GM12878 (cell line): Measurements from ENCODE around the gene IL31. TPM values are rescaled to one million over a fixed set of nuclear protein-coding genes. Genes with fewer than 3 reads are reported as not detected.
A peak's percentile ranks its signal among the peaks of the same experiment; 100 is the strongest.

Source experiments
- ATAC-seq: fragments of 200-7000 bp; cut with Tn5 transposase; 3 replicates; pipeline ENCODE4 v1.9.1; 2020; ENCODE audit warnings: mild to moderate bottlenecking, moderate library complexity
- BruUV-seq: library from RNA; stranded (reverse); fragments of 400-500 nt; replicated peaks from 2 replicates; lab custom pipeline; 2021; lab: Mats Ljungman, UMichigan
- CTCF ChIA-PET: fragments of 300-600 bp; sonication (Branson Sonifier 250); formaldehyde crosslinking; extraction: SDS; loops from one replicate; lab custom pipeline; 2021; ENCODE audit warnings: inconsistent platforms; lab: Yijun Ruan, JAX
- POLR2A ChIA-PET: fragments of 350-600 bp; formaldehyde crosslinking; extraction: SDS; loops from one replicate; lab custom pipeline; 2021; ENCODE audit warnings: inconsistent platforms; lab: Charles Lee
- RAD21 ChIA-PET: fragments of 300-600 bp; sonication (Branson Sonifier 250); formaldehyde crosslinking; loops from one replicate; lab custom pipeline; 2023; ENCODE audit warnings: antibody characterized with exemption; ENCODE audit not compliant: unreplicated experiment; lab: Charles Lee
- SMC1A ChIA-PET: fragments of 300-600 bp; sonication (Branson Sonifier 250); formaldehyde crosslinking; loops from one replicate; lab custom pipeline; 2023; ENCODE audit not compliant: unreplicated experiment, uncharacterized antibody; lab: Charles Lee
- DNase-seq: peaks from one replicate; pipeline ENCODE4 v3.0.0-alpha.2; 2011; ENCODE audit warnings: low read depth, low spot score
- FAIRE-seq: peaks from 3 replicates; lab custom pipeline; 2011; peaks lifted over from hg19 to GRCh38; lab: Jason Lieb, UNC
- H2AFZ ChIP-seq: 2 replicates; pipeline ENCODE4 v1.6.0; 2011; ENCODE audit warnings: low read depth, low read length, control low read depth; ENCODE audit not compliant: control insufficient read depth
- H3K27ac ChIP-seq: 2 replicates; pipeline ENCODE4 v1.5.1; 2011; ENCODE audit warnings: control low read depth; ENCODE audit not compliant: control insufficient read depth, insufficient read depth
- H3K27me3 ChIP-seq, 2 experiments: replicated peaks in 1 of 2; 2 replicates each; pipeline versions ENCODE4 v1.6.0 to v1.6.1; 2011; ENCODE audit warnings: low read length in 1 of 2; ENCODE audit not compliant: control insufficient read depth in 2 of 2, insufficient read depth in 2 of 2
- H3K36me3 ChIP-seq, 2 experiments: 2 replicates each; pipeline ENCODE4 v1.5.1; 2011; ENCODE audit warnings: low read length in 1 of 2; ENCODE audit not compliant: control insufficient read depth in 2 of 2, insufficient read depth in 2 of 2
- H3K4me1 ChIP-seq: 2 replicates; pipeline ENCODE4 v1.6.1; 2011; ENCODE audit warnings: mild to moderate bottlenecking, low read length, moderate library complexity, mixed read lengths; ENCODE audit not compliant: control insufficient read depth, insufficient read depth
- H3K4me2 ChIP-seq: 2 replicates; pipeline ENCODE4 v1.6.0; 2011; ENCODE audit warnings: control low read depth; ENCODE audit not compliant: control insufficient read depth, insufficient read depth
- H3K4me3 ChIP-seq: fragments of 200-600 bp; sonication (generic); 2 replicates; pipeline ENCODE4 v1.5.1; 2016
- H3K79me2 ChIP-seq: 2 replicates; pipeline ENCODE4 v1.6.0; 2011; ENCODE audit warnings: low read length; ENCODE audit not compliant: control insufficient read depth, insufficient read depth
- H3K9ac ChIP-seq: 2 replicates; pipeline ENCODE4 v1.8.0; 2011; ENCODE audit warnings: low read length, control low read depth, mixed read lengths; ENCODE audit not compliant: control insufficient read depth, insufficient read depth
- H3K9me3 ChIP-seq: replicated peaks from 3 replicates; pipeline ENCODE4 v1.5.1; 2011; ENCODE audit warnings: mild to moderate bottlenecking, low read length; ENCODE audit not compliant: control insufficient read depth, insufficient read depth
- H4K20me1 ChIP-seq: 2 replicates; pipeline ENCODE4 v1.6.0; 2011; ENCODE audit not compliant: control insufficient read depth, insufficient read depth
- BACH1 ChIP-seq: fragments of 450-650 bp; IDR thresholded peaks from 2 replicates; pipeline ENCODE4 v1.6.1; 2017; ENCODE audit warnings: mild to moderate bottlenecking, borderline replicate concordance
- BHLHE40 ChIP-seq, 2 experiments: fragments of 450-650 bp in 1 of 2; IDR thresholded peaks; 2 replicates each; pipeline ENCODE4 v1.6.1; 2011 to 2017; ENCODE audit warnings: low read depth in 2 of 2, borderline replicate concordance in 1 of 2, improper control_type of control experiment in 1 of 2, low read length in 1 of 2, mild to moderate bottlenecking in 1 of 2
- EED ChIP-seq: sonication (generic); IDR thresholded peaks from 2 replicates; pipeline ENCODE4 v1.6.1; 2016; ENCODE audit warnings: antibody characterized with exemption, low read depth
- FOS ChIP-seq: IDR thresholded peaks from 3 replicates; pipeline ENCODE4 v1.6.1; 2011; ENCODE audit warnings: borderline replicate concordance; ENCODE audit not compliant: insufficient read length; ENCODE audit errors: extremely low read depth
- MYC ChIP-seq: IDR thresholded peaks from 2 replicates; pipeline ENCODE4 v1.6.1; 2011; ENCODE audit warnings: mild to moderate bottlenecking, low read length, moderate library complexity, inconsistent platforms; ENCODE audit not compliant: insufficient read depth, insufficient replicate concordance, insufficient read length, severe bottlenecking
- NFYA ChIP-seq: IDR thresholded peaks from 2 replicates; pipeline ENCODE4 v1.6.1; 2011; ENCODE audit warnings: low read depth, mild to moderate bottlenecking, low read length, improper control_type of control experiment, borderline replicate concordance
- RFX5 ChIP-seq: IDR thresholded peaks from 2 replicates; pipeline ENCODE4 v1.6.1; 2011; ENCODE audit warnings: low read depth, low read length, improper control_type of control experiment
- TCF12 ChIP-seq: IDR thresholded peaks from 2 replicates; pipeline ENCODE4 v1.6.1; 2011; ENCODE audit warnings: low read depth, mild to moderate bottlenecking, low read length
- YY1 ChIP-seq: IDR thresholded peaks from 2 replicates; pipeline ENCODE4 v1.6.1; 2011; ENCODE audit warnings: low read depth, mild to moderate bottlenecking, low read length
- WGBS: methylation state at CpG from one replicate; pipeline ENCODE4 v1.1.6; 2016; ENCODE audit warnings: low lambda C conversion rate; ENCODE audit not compliant: insufficient replicate concordance, insufficient coverage; ENCODE audit errors: missing lambda C conversion rate; 5-methylcytosine and 5-hydroxymethylcytosine counted together
- in situ Hi-C: fragments of 300-500 bp; cut with MboI; formaldehyde crosslinking; loops from 9 replicates; pipeline ENCODE4 v1.14.3; 2018; ENCODE audit warnings: mixed read lengths
- intact Hi-C: fragments of 100-400 bp; cut with micrococcal nuclease; formaldehyde crosslinking; loops from one replicate; pipeline ENCODE4 v1.14.2; 2022; ENCODE audit not compliant: unreplicated experiment
- polyA plus RNA-seq, 11 experiments: library from polyadenylated mRNA; depleted of rRNA in 4 of 11; unstranded in 6 of 11; stranded (reverse) in 5 of 11; fragments of >200 nt; fragmentation: Nextera tagmentation in 4 of 11; fragmentation: Illumina TruSeq in 1 of 11; extraction: Ambion mirVana in 4 of 11; extraction: Trizol in 1 of 11; gene quantifications; 1 replicate in 1 of 11; 2 replicates in 10 of 11; pipeline versions ENCODE4 v1.2.1 to v1.2.3, GENCODE V29; 2011 to 2016; ENCODE audit warnings: inconsistent platforms in 2 of 11, missing spikeins in 2 of 11, low read depth in 1 of 11
- total RNA-seq, 4 experiments: library from RNA; depleted of rRNA in 3 of 4; stranded (reverse); fragments of >200 nt in 3 of 4; fragmentation: Illumina TruSeq in 1 of 4; extraction: Trizol in 1 of 4; gene quantifications; 2 replicates each; pipeline versions ENCODE4 v1.2.1 to v1.2.3, GENCODE V29; 2013 to 2021
- TF ChIP-seq, protein P1 (sequence below): IDR thresholded peaks from 2 replicates; pipeline ENCODE4 v1.6.1; 2011; ENCODE audit warnings: borderline replicate concordance, low read depth, mild to moderate bottlenecking, moderate library complexity, mixed read lengths, low read length; ENCODE audit not compliant: insufficient read depth; ENCODE audit errors: extremely low read length
- TF ChIP-seq, protein P2 (sequence below): fragments of 150-350 bp; IDR thresholded peaks from 2 replicates; pipeline ENCODE4 v1.6.1; 2014; ENCODE audit warnings: mild to moderate bottlenecking, low read depth, low read length
- TF ChIP-seq, protein P3 (sequence below): IDR thresholded peaks from 2 replicates; pipeline ENCODE4 v1.6.1; 2011; ENCODE audit warnings: mild to moderate bottlenecking, low read depth, low read length, moderate library complexity; ENCODE audit not compliant: insufficient replicate concordance
- TF ChIP-seq, protein P4 (sequence below): fragments of 450-650 bp; IDR thresholded peaks from 2 replicates; pipeline ENCODE4 v1.6.1; 2017; ENCODE audit warnings: borderline replicate concordance
- TF ChIP-seq, protein P5 (sequence below): fragments of 450-650 bp; IDR thresholded peaks from 2 replicates; pipeline ENCODE4 v1.6.1; 2016; ENCODE audit warnings: mild to moderate bottlenecking

The IL31 gene
- total and polyA plus RNA-seq, 10 of the 15 experiments (the other 5 are each of a cell fraction or from before 2014, with no cell fraction given) = not detected

DNA sequence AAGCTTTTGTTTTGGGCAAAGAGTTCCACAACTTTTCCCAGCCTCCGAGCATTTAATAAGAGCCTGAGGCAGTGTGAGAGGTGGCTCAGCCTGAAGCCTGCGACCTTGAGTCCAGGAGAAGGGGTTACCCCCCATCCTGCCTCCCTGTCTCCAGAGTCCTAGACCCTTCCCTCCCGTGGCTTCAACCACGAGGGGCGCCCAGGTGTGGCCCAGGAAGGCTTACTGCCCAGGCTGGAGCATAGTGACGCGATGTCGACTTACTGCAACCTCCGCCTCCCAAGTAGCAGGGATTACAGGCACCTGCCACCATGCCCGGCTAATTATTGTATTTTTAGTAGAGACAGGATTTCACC, 9.5 kb upstream of the IL31 start (continued):
- TF ChIP-seq, protein P1, sequence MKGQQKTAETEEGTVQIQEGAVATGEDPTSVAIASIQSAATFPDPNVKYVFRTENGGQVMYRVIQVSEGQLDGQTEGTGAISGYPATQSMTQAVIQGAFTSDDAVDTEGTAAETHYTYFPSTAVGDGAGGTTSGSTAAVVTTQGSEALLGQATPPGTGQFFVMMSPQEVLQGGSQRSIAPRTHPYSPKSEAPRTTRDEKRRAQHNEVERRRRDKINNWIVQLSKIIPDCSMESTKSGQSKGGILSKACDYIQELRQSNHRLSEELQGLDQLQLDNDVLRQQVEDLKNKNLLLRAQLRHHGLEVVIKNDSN = no peak
- TF ChIP-seq BACH1 = no peak

DNA sequence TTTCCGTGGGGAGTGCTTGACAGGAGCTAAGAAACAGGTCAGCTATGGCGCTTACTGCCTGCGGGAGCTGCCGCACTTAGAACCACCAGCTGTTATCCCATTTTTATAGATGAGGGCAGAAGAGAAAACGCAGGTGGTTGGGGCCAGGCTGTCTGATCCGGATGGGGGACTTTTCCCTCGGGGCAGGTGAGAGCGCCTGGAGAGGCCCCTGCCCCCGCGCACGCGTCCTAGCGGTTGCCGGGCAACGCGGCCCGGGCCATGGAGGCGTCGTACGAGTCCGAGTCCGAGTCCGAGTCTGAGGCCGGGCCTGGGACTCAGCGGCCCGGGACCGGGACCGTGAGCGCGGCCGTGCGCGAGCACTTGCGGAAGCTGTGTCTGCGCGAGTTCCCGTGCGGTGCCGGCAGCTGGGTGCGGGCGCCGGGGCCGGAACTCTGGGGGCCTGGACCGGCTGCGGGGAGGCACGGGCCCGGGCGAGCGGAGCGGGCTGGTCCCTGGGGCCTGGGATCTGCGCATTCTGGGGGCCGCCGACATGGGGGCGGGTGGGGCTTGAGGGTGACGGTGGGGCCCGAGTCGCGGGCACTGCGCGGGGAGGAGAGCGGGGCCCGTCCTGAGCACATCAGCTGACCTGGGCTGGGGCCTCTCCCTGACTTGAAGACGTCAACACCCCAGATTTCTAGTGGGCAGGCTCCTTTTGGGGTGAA, 9.0 kb upstream of the IL31 start, which contains the start of gene LRRC43:
LRRC43 (plus strand) TSS at position 237 of the 701 bp plus-strand sequence; CDS start at position 259, 22 bp downstream.
- intact Hi-C loops (no loop called here), in situ Hi-C loops (no loop called here)
- peaks cover 7% of the 10 kb centered on the region for H3K4me1 ChIP-seq
- no peaks in the 10 kb centered on the region for H3K79me2 ChIP-seq
- DNase-seq (no peak), FAIRE-seq (no peak), ATAC-seq (peak; percentile 79)
- 9% methylated on average over 40 of the region's 63 CpGs for WGBS
- ChIA-PET POLR2A (interaction anchor here (0.7 kb wide), 1 partner anchor 113 kb away, joined by 9 read pairs; no protein-coding TSS in a partner anchor), SMC1A (interaction anchor here (0.7 to 1.3 kb wide), 2 partner anchors 35 to 50 kb away, joined by 3 read pairs; no protein-coding TSS in a partner anchor), RAD21 (interaction anchor here (0.9 kb wide), 1 partner anchor 115 kb away, joined by 3 read pairs; no protein-coding TSS in a partner anchor), CTCF (no interaction called here)
- no peak within 1 kb of the TSS for H2AFZ ChIP-seq
- no peaks in the 10 kb centered on the region for H3K9me3 ChIP-seq
- peak within 1 kb of the TSS; percentile 50; the same call in 1 of the 2 replicates for H3K4me3 ChIP-seq
- peak within 1 kb of the TSS; percentile 66 for H3K4me2 ChIP-seq
- no peaks in the 10 kb centered on the region; a peak in 1 of 4 replicates for H3K27me3 ChIP-seq
- no peak within 1 kb of the TSS for H3K9ac ChIP-seq
- H3K36me3 ChIP-seq = no peaks in the 10 kb centered on the region
- H4K20me1 ChIP-seq = no peaks in the 10 kb centered on the region
- no TSS peak for BruUV-seq
- H3K27ac ChIP-seq = no peak within 1 kb of the TSS
- TF ChIP-seq FOS (no peak), EED (peak; percentile 50; the same call in 1 of the 2 replicates), MYC (no peak), BHLHE40 (IDR thresholded peaks at IDR 0.05; ENCODE audit: borderline replicate concordance in 1 of 2, low read depth in 2 of 2, low read length in 1 of 2) (peak in 1 of 2 experiments; percentile 77; a peak in 2 of 4 replicates), RFX5 (no peak), YY1 (no peak), NFYA (no peak), TCF12 (0 out of 2 replicates have a peak, but pooled peaks have one; percentile 4)
- TF ChIP-seq, protein P2, sequence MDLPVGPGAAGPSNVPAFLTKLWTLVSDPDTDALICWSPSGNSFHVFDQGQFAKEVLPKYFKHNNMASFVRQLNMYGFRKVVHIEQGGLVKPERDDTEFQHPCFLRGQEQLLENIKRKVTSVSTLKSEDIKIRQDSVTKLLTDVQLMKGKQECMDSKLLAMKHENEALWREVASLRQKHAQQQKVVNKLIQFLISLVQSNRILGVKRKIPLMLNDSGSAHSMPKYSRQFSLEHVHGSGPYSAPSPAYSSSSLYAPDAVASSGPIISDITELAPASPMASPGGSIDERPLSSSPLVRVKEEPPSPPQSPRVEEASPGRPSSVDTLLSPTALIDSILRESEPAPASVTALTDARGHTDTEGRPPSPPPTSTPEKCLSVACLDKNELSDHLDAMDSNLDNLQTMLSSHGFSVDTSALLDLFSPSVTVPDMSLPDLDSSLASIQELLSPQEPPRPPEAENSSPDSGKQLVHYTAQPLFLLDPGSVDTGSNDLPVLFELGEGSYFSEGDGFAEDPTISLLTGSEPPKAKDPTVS = no peak
- TF ChIP-seq, protein P3, sequence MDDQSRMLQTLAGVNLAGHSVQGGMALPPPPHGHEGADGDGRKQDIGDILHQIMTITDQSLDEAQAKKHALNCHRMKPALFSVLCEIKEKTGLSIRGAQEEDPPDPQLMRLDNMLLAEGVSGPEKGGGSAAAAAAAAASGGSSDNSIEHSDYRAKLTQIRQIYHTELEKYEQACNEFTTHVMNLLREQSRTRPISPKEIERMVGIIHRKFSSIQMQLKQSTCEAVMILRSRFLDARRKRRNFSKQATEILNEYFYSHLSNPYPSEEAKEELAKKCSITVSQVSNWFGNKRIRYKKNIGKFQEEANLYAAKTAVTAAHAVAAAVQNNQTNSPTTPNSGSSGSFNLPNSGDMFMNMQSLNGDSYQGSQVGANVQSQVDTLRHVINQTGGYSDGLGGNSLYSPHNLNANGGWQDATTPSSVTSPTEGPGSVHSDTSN = no peak
- TF ChIP-seq, protein P4, sequence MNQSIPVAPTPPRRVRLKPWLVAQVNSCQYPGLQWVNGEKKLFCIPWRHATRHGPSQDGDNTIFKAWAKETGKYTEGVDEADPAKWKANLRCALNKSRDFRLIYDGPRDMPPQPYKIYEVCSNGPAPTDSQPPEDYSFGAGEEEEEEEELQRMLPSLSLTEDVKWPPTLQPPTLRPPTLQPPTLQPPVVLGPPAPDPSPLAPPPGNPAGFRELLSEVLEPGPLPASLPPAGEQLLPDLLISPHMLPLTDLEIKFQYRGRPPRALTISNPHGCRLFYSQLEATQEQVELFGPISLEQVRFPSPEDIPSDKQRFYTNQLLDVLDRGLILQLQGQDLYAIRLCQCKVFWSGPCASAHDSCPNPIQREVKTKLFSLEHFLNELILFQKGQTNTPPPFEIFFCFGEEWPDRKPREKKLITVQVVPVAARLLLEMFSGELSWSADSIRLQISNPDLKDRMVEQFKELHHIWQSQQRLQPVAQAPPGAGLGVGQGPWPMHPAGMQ = no peak
- TF ChIP-seq, protein P5, sequence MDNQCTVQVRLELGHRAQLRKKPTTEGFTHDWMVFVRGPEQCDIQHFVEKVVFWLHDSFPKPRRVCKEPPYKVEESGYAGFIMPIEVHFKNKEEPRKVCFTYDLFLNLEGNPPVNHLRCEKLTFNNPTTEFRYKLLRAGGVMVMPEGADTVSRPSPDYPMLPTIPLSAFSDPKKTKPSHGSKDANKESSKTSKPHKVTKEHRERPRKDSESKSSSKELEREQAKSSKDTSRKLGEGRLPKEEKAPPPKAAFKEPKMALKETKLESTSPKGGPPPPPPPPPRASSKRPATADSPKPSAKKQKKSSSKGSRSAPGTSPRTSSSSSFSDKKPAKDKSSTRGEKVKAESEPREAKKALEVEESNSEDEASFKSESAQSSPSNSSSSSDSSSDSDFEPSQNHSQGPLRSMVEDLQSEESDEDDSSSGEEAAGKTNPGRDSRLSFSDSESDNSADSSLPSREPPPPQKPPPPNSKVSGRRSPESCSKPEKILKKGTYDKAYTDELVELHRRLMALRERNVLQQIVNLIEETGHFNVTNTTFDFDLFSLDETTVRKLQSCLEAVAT = no peak
